Occipital lobe (tissue), 2 donors: ENCODE measurements around the gene MELK. TPM values are rescaled to one million over a fixed set of nuclear protein-coding genes. Genes with fewer than 3 reads are reported as not detected.
"Not testable (repeated sequence)": the region's sequence is repeated elsewhere in the genome, so short reads cannot be mapped to it uniquely, and the experiment has no call there.

Experiments used
- DNase-seq: peaks from one replicate; lab custom pipeline; 2025; lab: John Stamatoyannopoulos, UW
- total RNA-seq: library from RNA; depleted of rRNA; stranded (reverse); fragments of >200 nt; gene quantifications from one replicate; pipeline ENCODE4 v1.2.3, GENCODE V29; 2014

MELK gene
- total RNA-seq: 5.9 TPM

DNA sequence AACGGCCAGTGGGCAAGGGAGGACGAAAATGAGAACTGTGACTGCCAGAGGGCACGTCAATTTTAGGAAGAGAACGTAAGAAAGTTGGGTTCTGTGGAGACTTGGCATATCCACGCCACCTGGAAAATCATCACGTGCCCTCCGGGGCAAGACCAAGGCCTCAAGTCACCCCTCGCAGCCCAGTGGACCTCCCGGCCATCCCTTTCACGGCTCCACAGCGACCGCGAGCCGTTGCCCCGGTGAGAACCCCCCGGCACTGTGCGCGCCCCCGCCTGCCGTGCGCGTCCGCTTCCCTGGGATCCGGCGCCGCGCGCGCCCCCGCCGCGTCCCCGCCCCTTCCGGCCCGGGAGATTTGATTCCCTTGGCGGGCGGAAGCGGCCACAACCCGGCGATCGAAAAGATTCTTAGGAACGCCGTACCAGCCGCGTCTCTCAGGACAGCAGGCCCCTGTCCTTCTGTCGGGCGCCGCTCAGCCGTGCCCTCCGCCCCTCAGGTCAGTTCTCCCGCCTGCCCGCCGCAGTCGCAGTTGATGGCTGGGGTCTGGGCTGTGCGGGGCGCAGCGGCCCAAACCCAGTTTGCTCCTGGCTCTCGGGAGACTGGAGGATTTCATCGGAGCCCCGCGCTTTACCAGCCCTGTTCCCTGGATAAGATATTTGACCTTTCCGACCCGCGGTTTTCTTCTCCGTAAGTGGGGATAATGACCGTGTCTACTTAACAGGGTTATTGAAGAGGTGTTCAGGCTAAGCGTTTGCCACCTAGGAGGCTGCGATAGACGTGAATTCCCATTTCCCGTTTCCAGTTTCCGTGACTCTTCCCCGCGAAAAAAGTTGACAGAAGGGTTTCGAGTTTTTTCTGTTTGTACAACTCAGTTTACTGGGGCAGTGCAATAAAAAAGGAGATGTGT is at the start of gene MELK:
Gene MELK (plus strand): TSS at position 381 of the 904 bp plus-strand sequence. CDS start 8,787 bp downstream, outside the sequence.
- DNase-seq: peak; percentile 46

DNA sequence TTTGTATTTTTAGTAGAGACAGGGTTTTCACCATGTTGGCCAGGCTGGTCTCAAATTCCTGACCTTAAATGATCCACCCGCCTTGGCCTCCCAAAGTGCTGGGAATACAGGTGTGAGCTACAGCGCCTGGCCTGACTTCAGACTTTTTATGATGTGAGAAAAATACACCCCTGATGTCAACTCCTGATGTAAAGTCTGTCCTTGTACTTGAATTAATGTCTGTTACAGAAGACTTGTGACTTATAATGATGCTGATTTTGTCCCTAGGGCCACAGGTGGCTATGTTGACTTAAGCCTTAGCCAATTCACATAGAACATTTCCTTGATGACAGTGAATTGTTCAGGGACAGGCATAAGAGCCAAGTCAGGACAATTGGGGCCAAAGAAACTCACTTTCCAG is 42.5 kb upstream of the MELK start:
- DNase-seq: no peak

DNA sequence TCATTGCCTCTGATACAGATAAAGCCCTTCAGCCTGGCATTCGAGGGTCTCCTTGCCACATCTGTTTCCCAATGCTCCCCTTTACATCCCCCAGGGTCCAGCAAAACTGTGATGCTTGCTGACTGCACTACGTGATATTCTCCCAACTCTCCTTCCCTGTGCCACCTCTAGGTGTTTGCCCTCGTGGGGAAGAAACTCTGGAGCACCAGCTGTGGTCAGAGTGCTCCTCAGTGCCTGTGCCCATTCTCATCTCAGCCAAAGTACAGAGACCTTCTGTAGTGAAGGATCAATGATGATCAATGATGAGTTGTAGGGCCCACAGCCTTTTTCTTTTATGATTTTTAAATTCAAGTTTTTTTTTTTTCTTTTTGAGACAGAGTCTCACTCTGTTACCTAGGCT is 40.3 kb upstream of the MELK start:
- no peak for DNase-seq

DNA sequence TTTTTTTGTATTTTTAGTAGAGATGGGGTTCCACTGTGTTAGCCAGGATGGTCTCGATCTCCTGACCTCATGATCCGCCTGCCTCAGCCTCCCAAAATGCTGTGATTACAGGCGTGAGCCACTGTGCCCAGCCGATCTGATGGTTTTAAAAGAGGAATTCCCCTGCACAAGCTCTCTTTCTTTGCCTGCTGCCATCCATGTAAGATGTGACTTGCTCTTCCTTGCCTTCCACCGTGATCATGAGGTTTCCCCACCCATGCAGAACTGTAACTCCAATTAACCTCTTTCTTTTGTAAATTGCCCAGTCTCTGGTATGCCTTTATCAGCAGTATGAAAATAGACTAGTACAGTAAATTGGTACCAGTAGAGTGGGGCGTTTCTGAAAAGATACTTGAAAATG is 39.0 kb upstream of the MELK start:
- DNase-seq: not testable (repeated sequence)

DNA sequence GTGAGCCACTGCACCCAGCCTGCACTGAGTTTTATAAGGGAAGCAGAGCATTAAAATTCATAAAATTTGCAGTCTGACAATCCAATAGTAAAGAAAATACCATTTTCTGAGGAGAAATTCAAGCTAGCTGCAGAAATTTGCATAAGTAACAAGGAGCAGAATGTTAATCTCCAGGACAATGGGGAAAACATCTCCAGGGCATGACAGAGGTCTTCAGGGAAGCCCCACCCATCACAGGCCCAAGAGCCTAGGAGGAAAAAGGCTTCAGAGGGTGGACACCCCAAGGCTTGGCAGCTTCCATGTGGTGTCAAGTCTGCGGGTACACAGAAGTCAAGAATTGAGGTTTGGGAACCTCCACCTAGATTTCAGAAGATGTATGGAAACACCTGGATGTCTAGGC is 37.6 kb upstream of the MELK start:
- DNase-seq: no peak

DNA sequence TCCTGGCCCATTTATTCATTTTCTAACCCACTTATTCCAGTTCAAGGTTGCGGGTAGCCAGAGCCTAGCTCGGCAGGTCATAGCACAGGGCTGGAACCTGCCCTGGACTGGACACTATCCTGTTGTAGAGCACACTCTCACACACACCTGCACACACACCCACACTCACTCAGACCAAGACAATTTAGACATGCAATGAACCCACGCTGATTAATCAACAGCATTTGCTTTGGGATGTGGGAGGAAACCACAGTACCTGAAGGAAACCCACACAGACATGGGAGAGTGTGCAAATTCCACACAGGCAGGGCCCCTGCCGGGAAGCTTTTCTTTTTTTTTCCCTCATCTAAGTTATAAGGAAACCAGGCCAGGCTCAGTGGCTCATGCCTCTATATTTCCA is 34.8 kb upstream of the MELK start:
- no peak for DNase-seq

DNA sequence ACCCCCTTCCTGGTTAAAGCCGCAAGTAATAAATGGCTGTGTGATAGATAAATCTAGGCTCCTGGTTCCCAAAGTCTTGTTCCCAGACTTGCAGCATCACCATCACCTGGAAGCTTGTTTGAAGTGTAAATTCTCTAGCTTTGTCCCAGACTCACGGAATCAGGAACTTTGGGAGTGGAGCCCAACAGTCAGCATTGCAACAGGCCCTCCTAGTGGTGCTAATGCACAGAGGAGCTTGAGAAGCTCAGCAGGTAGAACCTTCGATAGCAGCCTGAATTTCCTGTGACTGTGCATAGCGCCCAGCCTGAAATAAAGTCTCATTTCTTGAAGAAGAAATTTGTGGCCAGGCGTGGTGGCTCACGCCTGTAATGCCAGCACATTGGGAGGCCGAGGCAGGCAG is 30.3 kb upstream of the MELK start:
- no peak for DNase-seq

DNA sequence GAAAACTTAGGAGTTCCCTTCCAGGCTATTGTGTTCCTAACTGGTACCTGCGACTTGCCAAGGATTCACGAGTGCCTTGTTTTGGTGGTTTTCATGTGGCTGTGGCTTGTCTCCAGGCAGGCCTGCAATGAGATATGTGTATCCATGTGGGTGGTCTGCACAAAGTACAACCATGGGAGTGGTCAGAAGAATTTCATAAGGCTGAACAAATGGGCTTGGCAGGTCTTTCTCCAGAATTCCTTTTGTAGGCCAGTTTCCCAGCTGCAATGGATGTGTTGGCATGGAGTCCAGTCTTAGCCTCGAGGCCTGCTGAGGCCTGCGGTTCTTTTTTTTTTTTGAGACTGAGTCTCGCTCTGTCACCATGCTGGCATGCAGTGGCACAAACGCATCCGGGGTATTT is 28.8 kb upstream of the MELK start:
- no peak for DNase-seq

DNA sequence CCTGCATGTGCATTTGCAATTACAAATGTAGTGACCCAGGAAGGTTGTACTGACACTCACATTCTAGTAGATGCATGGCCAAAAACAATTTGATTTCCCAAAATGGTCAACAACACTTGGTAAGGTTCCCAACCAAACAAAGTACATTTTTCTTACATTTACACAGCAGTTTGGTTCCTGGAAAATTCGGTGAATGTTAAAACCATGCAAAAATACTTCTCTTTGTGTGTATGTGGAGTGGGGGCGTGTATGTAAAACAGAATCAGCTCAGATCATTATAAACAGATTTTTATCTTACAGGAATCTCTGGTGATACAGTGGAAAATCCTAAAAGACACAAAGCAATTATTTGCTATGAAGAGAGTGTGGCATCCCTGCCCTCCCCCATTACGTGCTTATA is 25.1 kb upstream of the MELK start:
- DNase-seq: no peak

DNA sequence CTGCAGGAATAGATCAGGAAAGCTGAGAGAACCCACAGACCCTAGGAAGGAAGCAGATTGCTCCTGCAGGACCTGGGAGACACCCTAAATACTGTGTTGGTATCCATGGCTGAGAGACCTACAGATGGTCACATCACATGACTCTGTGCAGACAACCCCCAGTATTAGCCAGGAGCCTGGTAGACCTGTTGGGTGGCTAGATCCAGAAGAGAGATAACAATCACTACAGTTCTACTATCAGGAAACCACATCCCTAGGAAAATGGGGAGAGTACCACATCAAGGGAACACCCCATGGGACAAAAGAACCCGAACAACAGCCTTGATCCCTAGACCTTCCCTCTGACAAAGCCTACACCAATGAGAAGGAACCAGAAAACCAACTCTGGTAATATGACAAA is 24.2 kb upstream of the MELK start:
- no peak for DNase-seq

DNA sequence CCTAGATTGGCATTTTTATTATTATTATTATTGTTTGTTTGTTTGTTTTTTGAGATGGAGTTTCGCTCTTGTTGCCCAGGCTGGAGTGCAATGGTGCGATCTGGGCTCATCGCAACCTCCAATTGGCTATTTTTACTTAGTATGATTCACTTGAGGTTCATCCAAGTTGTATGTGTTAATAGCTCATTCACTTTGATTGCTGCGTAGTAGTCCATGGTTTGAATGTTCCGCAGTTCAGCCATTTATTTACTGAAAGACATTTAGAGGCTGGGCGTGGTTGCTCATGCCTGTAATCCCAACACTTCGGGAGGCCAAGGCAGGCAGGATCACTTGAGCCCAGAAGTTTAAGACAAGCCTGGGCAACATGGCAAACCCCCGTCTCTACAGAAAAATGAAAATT is 22.6 kb upstream of the MELK start:
- no peak for DNase-seq

DNA sequence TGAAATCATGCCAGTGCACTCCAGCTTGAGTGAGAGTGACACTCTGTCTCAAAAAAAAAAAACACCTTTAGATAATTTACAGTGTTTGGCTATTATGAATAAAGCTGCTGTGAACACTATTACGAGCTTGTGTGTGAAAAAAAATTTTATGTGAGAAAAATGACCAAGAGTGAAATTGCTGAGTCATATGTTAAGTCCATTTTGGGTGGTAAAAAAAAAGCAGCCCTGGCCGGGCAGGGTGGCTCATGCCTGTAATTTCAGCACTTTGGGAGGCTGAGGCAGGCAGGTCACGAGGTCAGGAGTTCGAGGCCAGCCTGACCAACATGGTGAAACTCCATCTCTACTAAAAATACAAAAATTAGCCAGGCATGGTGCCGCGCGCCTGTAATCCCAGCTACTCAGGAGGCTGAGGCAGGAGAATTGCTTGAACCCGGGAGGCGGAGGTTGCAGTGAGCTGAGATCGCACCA is 22.0 kb upstream of the MELK start:
- not testable (repeated sequence) for DNase-seq

DNA sequence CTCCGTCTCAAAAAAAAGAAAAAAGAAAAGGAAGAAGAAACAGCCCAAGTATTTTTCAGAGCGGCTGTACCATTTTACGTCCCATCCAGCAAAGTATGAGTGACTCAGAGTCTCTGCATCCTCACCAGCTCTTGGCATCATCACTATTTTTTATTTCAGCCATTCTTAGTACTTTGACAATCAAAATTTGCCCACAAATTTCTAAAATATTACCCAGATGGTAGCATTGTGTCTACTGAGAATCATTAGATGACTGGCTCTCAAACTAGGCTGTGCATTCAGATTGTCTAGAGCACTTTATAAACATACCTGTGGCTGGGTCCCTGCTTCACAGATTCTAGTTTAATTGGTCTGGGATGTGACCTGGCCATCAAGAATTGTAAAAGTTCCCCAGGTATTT is 21.6 kb upstream of the MELK start:
- no peak for DNase-seq

DNA sequence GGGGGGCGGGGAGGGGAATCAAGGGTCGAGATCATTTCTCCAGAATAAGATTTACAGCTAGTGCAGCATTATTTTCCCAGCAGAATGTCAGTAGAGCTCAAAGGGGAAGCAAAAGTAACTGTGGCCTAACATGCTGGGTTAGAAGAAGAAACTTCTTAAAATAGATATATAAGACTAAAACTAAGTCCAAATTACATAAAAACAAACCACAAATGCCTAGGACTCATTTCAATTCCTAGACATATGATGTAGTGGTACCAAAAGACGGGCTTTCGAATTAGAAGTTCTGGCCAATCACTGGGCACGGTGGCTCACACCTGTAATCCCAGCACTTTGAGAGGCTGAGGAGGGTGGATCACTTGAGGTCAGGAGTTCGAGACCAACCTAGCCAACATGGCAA is 20.8 kb upstream of the MELK start:
- DNase-seq: no peak

DNA sequence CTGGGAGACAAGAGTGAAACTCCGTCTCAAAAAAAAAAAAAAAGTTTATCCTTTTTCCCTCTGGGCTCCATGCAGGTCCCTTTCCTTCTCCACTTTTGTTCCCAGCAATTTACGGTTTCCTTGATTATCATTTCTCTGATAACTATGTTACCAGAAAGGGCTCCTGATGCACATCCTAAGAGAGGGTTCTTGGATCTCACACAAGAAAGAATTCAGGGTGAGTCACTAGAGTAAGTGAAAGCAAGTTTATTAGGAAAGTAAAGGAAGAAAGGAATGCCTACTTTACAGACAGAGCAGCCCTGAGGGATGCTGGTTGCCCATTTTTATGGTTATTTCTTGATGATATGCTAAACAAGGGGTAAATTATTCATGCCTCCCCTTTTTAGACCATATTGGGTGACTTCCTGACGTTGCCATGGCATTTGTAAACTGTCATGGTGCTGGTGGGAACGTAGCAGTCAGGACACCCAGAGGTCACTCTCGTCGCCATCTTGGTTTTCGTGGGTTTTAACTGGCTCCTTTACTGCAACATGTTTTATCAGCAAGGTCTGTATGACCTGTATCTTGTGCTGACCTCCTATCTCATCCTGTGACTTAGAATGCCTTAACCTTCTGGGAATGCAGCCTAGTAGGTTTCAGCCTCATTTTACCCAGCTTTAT is 13.5 kb upstream of the MELK start:
- DNase-seq: no peak

DNA sequence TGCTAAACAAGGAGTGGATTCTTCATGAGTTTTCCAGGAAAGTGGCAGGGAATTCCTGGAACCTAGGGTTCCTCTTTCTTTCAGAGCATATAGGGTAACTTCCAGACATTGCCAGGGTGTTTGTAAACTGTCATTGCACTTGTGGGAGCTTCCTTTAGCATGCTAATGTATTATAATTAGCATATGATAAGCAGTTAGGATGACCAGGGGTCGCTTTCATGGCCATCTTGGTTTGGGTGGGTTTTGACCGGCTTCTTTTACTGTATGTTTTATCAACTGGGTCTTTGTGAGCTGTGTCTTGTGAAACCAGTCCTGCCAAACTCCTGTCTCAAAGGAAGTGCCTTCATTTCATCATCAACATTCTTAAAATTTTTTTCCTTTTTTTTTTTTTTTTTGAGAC is 11.9 kb upstream of the MELK start:
- no peak for DNase-seq

DNA sequence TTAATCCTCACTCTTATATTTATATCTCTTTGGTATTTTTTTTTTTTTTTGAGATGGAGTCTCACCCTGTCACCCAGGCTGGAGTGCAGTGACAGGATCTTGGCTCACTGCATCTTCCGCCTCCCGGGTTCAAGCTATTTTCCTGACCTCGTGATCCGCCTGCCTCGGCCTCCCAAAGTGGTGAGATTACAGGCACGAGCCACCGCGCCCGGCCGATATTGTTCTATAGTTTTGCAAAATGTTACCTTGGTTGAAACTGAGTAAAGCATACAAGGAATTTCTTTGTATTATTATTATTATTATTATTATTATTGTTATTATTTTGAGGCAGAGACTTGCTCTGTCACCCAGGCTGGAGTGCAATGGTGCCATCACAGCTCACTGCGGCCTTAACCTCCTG is 9.9 kb upstream of the MELK start:
- not testable (repeated sequence) for DNase-seq

DNA sequence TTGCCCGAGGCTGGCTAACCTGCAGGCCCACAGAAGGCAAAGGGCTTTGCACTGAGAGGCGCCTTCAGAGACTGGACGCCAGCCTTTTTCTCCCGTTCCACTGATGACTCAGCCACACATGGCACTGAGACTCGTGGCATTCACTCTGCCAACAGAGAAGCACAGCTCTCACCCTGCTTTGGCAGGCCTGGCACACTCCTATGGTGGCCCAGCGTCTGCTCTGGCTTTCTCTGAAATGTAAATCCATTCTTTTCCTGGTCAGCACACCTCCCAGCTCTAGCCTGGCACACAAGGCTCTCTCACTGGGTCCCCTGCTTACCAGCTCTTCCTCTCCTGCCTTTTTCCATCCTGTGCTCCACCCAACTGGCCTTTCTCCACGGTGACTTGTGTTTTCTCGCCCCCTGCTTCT is 5.9 kb upstream of the MELK start:
- peak; percentile 84 for DNase-seq

DNA sequence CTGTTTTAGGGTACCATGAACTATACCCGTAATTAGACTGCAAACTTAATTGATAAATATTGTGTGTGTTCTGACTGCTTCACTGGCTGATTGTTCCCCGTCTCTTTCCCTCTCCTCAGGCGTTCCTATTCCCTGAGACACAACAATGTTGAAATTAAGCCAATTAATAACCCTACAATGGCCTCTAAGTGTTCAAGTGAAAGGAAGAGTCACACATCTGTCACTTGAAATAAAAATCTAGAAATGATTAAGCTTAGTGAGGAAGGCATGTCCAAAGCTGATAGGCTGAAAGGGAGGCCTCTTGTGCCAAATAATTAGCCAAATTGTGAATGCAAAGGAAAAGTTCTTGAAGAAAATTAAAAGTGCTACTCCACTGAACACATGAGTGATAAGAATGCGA is 4.0 kb upstream of the MELK start:
- DNase-seq: not testable (repeated sequence)

DNA sequence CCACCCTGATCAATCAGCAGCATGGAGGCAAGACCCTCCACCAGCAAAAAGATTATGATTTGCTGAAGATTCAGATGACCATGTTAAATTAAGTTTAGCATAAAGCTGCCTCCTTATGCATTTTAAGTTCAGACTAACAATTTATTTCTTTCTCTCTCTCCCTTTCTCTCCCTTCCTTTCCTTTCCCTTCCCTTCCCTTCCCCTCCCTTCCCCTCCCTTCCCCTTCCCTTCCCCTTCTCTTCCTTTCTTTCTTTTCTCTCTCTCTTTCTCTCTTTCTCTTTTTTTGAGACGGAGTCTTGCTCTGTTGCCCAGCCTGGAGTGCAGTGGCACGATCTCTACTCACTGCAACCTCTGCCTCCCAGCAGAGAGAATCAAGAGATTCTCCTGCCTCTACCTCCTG is 1.4 kb upstream of the MELK start:
- DNase-seq: no peak

DNA sequence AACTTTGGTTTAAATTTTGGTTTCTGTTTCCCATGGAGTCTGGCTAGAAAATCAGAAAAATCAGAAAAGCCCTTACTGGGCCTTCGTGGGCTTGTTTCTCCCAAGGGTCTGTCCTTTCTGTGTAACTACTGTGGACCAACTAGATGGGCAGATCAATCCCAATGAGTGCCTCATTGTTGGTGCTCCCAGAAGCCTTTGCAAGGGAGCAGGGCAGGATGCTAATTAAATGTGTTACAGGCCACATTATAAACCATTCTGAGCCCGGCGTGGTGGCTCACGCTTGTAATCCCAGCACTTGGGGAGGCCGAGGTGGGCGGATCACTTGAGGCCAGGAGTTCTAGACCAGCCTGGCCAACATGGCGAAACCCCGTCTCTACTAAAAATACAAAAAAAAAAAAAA is 1.4 kb downstream of the MELK start:
- not testable (repeated sequence) for DNase-seq

DNA sequence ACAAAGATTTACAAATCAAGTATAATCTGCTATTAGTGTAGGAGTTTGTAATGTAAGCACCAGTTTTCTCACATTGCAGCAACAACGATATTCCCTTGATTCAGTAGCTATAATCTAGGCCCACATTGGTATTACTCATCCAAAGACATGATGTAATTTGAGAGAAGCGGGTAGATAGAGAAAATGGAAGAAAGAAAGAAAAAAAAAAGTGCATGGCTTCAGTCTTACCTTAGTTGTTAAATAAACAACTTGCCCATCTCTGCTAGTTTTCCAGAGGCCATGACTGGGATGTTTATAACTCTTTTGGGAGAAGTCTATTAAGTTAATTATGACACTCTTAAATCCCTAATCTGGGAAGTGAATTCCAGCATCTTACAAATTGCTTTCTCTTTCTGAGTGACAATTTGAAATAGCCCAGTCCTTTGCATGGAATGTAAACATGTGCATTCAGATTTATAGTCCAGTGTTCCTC is 2.8 kb downstream of the MELK start:
- DNase-seq: no peak

DNA sequence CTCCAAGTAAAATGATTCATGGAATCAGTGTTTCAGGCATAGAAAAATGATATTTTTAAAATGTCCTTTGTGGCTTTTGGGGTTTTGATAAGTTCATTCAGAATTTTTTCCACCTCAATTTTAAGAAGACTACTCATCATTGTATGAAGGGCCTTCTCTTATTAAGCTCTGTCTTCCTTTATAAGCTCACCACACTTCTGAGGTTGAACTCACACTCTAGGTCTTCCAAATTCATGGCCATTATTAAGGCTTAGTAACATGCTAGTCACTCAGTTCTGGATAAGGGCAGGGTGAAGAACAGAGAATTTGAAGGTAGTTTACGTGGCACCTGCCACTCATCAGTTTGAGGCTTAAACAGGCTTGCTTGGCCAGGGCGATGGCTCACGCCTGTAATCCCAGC is 4.2 kb downstream of the MELK start:
- DNase-seq: no peak
